ENCODE measurements around the gene SPDYE2B. TPM values are rescaled to one million over a fixed set of nuclear protein-coding genes. Genes with fewer than 3 reads are reported as not detected.
"Not testable (repeated sequence)": the region's sequence is repeated elsewhere in the genome, so short reads cannot be mapped to it uniquely, and the experiment has no call there.

The SPDYE2B gene, protein sequence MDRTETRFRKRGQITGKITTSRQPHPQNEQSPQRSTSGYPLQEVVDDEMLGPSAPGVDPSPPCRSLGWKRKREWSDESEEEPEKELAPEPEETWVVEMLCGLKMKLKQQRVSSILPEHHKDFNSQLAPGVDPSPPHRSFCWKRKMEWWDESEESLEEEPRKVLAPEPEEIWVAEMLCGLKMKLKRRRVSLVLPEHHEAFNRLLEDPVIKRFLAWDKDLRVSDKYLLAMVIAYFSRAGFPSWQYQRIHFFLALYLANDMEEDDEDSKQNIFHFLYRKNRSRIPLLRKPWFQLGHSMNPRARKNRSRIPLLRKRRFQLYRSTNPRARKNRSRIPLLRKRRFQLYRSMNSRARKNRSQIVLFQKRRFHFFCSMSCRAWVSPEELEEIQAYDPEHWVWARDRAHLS
- total RNA-seq: not detected in 2 replicates
- not detected for total RNA-seq (2013)
- polyA plus RNA-seq: not detected in 2 replicates
- not detected in 2 replicates for polyA minus RNA-seq

GRCh38 chr7:102649924-102650323 lies at the start of gene SPDYE2B:
Gene SPDYE2B (plus strand): TSS chr7:102650319. CDS start chr7:102652349, 2,030 bp downstream.
- H3K4me3 Mint-ChIP-seq; H3K79me2 ChIP-seq (ENCODE audit: control insufficient read depth, insufficient read depth, low read length); H4K20me1 ChIP-seq (ENCODE audit: control insufficient read depth, insufficient read depth, low read length, poor library complexity, severe bottlenecking); POLR2A ChIA-PET; H3K4me1 Mint-ChIP-seq; H3K27me3 ChIP-seq (replicated peaks in 1 of 4; ENCODE audit: control extremely low read depth in 1 of 4, control insufficient read depth in 3 of 4, insufficient read depth in 4 of 4, low read length in 3 of 4); H3K27ac ChIP-seq (ENCODE audit: low read length in 2 of 2); H3K27ac Mint-ChIP-seq; H3K36me3 ChIP-seq (replicated peaks in 1 of 2; ENCODE audit: control extremely low read depth in 1 of 2, control insufficient read depth in 1 of 2, extremely low read depth in 1 of 2, insufficient read depth in 2 of 2, low read length in 1 of 2); H3K9me3 ChIP-seq (ENCODE audit: control extremely low read depth in 1 of 3, control insufficient read depth in 2 of 3, insufficient read depth in 1 of 3, low read length in 2 of 3); H2AFZ ChIP-seq (ENCODE audit: insufficient read depth, low read depth, low read length, poor library complexity, severe bottlenecking); DNase-seq; H3K9me3 Mint-ChIP-seq (ENCODE audit: insufficient read depth); intact Hi-C loops (cut with micrococcal nuclease); H3K4me2 ChIP-seq (replicated peaks; ENCODE audit: low read depth, low read length, poor library complexity, severe bottlenecking); ATAC-seq (ENCODE audit: low read depth); H3K4me1 ChIP-seq (ENCODE audit: control insufficient read depth in 2 of 2, insufficient read depth in 2 of 2, low read length in 2 of 2); H3K27me3 Mint-ChIP-seq; H3K4me3 ChIP-seq (ENCODE audit: control extremely low read depth in 1 of 5, extremely low read depth in 1 of 5, insufficient read depth in 1 of 5, low read depth in 2 of 5, low read length in 4 of 5); CTCF ChIA-PET; H3K9ac ChIP-seq (ENCODE audit: low read length): not testable (repeated sequence)
- no CpG with 5 or more reads among the region's 4 CpGs for WGBS (ENCODE audit: insufficient coverage)

GRCh38 chr7:102602317-102602716 lies 47.8 kb upstream of the SPDYE2B start:
- H3K4me1 Mint-ChIP-seq; H3K9me3 Mint-ChIP-seq (ENCODE audit: insufficient read depth); H3K36me3 ChIP-seq (replicated peaks in 1 of 2; ENCODE audit: control extremely low read depth in 1 of 2, control insufficient read depth in 1 of 2, extremely low read depth in 1 of 2, insufficient read depth in 2 of 2, low read length in 1 of 2); H3K4me2 ChIP-seq (replicated peaks; ENCODE audit: low read depth, low read length, poor library complexity, severe bottlenecking); H3K9me3 ChIP-seq (ENCODE audit: control extremely low read depth in 1 of 3, control insufficient read depth in 2 of 3, insufficient read depth in 1 of 3, low read length in 2 of 3); DNase-seq; H3K4me3 Mint-ChIP-seq; POLR2A ChIA-PET; H3K4me3 ChIP-seq (ENCODE audit: control extremely low read depth in 1 of 5, extremely low read depth in 1 of 5, insufficient read depth in 1 of 5, low read depth in 2 of 5, low read length in 4 of 5); CTCF ChIA-PET; H3K27ac ChIP-seq (ENCODE audit: low read length in 2 of 2); H3K27me3 Mint-ChIP-seq; H3K27me3 ChIP-seq (replicated peaks in 1 of 4; ENCODE audit: control extremely low read depth in 1 of 4, control insufficient read depth in 3 of 4, insufficient read depth in 4 of 4, low read length in 3 of 4); H4K20me1 ChIP-seq (ENCODE audit: control insufficient read depth, insufficient read depth, low read length, poor library complexity, severe bottlenecking); H2AFZ ChIP-seq (ENCODE audit: insufficient read depth, low read depth, low read length, poor library complexity, severe bottlenecking); ATAC-seq (ENCODE audit: low read depth); intact Hi-C loops (cut with micrococcal nuclease); H3K9ac ChIP-seq (ENCODE audit: low read length); H3K79me2 ChIP-seq (ENCODE audit: control insufficient read depth, insufficient read depth, low read length); H3K27ac Mint-ChIP-seq; H3K4me1 ChIP-seq (ENCODE audit: control insufficient read depth in 2 of 2, insufficient read depth in 2 of 2, low read length in 2 of 2): not testable (repeated sequence)
- no CpG with 5 or more reads among the region's 12 CpGs for WGBS (ENCODE audit: insufficient coverage)

DNA sequence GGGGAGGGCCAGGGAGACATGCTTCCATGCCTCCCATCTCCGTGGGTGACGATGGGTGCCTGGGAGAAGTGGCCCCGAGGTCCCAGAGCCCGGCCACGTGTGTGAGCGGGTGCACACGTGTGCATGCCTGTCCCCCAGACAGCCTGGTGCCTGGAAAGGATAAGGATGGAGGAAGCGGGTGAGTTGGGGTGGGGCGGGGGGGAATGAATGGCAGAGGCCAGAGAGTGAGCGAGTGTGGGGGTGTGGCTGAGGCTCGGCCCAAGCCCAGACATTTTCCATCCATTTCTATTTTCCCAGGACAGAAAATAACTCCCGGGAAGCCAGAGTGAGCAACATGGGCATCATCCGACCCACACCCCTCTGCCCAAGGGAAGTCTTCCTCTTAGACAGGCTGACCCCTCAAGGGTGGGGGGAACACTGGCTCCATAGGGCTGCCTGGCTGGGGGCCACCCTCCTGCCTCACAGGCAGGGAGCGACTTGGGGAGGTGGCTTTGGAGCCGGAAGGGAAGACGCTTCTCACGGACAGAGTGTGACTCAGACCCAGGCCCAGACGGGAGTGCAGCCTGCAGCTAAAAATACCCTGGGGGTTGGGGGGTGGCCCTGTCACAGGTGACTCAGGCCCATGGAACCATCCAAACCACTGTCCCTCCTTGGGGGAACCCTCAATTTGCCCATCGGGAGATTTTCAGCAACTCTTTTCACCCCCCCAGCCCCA lies 45.5 kb upstream of the SPDYE2B start:
- H3K27ac ChIP-seq (ENCODE audit: low read length in 2 of 2); H3K4me2 ChIP-seq (replicated peaks; ENCODE audit: low read depth, low read length, poor library complexity, severe bottlenecking); POLR2A ChIA-PET; DNase-seq; H3K4me1 ChIP-seq (ENCODE audit: control insufficient read depth in 2 of 2, insufficient read depth in 2 of 2, low read length in 2 of 2); CTCF ChIA-PET; H3K4me1 Mint-ChIP-seq; H3K27ac Mint-ChIP-seq; H3K4me3 ChIP-seq (ENCODE audit: control extremely low read depth in 1 of 5, extremely low read depth in 1 of 5, insufficient read depth in 1 of 5, low read depth in 2 of 5, low read length in 4 of 5); H3K4me3 Mint-ChIP-seq; H3K79me2 ChIP-seq (ENCODE audit: control insufficient read depth, insufficient read depth, low read length); H3K9me3 Mint-ChIP-seq (ENCODE audit: insufficient read depth); H4K20me1 ChIP-seq (ENCODE audit: control insufficient read depth, insufficient read depth, low read length, poor library complexity, severe bottlenecking); H3K36me3 ChIP-seq (replicated peaks in 1 of 2; ENCODE audit: control extremely low read depth in 1 of 2, control insufficient read depth in 1 of 2, extremely low read depth in 1 of 2, insufficient read depth in 2 of 2, low read length in 1 of 2); H2AFZ ChIP-seq (ENCODE audit: insufficient read depth, low read depth, low read length, poor library complexity, severe bottlenecking); H3K9ac ChIP-seq (ENCODE audit: low read length); ATAC-seq (ENCODE audit: low read depth); H3K27me3 Mint-ChIP-seq; H3K27me3 ChIP-seq (replicated peaks in 1 of 4; ENCODE audit: control extremely low read depth in 1 of 4, control insufficient read depth in 3 of 4, insufficient read depth in 4 of 4, low read length in 3 of 4); intact Hi-C loops (cut with micrococcal nuclease); H3K9me3 ChIP-seq (ENCODE audit: control extremely low read depth in 1 of 3, control insufficient read depth in 2 of 3, insufficient read depth in 1 of 3, low read length in 2 of 3): not testable (repeated sequence)
- no CpG with 5 or more reads among the region's 19 CpGs for WGBS (ENCODE audit: insufficient coverage)

DNA sequence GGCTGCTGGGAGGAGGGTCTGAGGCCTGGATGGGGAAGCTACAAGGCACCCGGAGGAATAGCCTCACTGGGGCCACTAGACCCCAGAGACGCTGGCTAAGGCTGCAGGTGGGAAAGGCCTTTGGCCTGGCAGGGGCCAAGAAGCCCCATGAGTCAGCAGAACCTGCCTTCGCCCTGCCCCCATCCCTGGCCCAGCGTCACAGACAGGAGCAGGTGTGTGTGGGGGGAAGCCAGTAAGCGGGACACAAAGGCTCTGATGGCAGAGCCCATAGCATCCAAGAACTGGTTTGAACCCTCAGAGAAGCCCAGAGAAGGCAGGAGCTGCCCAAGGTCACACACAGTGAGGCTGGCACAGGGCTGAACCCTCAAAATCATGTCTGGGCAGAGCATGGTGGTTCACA lies 43.3 kb upstream of the SPDYE2B start:
- WGBS (ENCODE audit: insufficient coverage): no CpG with 5 or more reads among the region's 5 CpGs

More for the DNA sequence above, 43.3 kb upstream of the SPDYE2B start:
- intact Hi-C loops (cut with micrococcal nuclease); H3K4me3 ChIP-seq (ENCODE audit: control extremely low read depth in 1 of 5, extremely low read depth in 1 of 5, insufficient read depth in 1 of 5, low read depth in 2 of 5, low read length in 4 of 5); POLR2A ChIA-PET; H3K4me2 ChIP-seq (replicated peaks; ENCODE audit: low read depth, low read length, poor library complexity, severe bottlenecking); H3K79me2 ChIP-seq (ENCODE audit: control insufficient read depth, insufficient read depth, low read length); ATAC-seq (ENCODE audit: low read depth); H3K27ac Mint-ChIP-seq; H3K36me3 ChIP-seq (replicated peaks in 1 of 2; ENCODE audit: control extremely low read depth in 1 of 2, control insufficient read depth in 1 of 2, extremely low read depth in 1 of 2, insufficient read depth in 2 of 2, low read length in 1 of 2); H3K9me3 Mint-ChIP-seq (ENCODE audit: insufficient read depth); H3K9me3 ChIP-seq (ENCODE audit: control extremely low read depth in 1 of 3, control insufficient read depth in 2 of 3, insufficient read depth in 1 of 3, low read length in 2 of 3); DNase-seq; H3K27ac ChIP-seq (ENCODE audit: low read length in 2 of 2); CTCF ChIA-PET; H3K4me1 Mint-ChIP-seq; H4K20me1 ChIP-seq (ENCODE audit: control insufficient read depth, insufficient read depth, low read length, poor library complexity, severe bottlenecking); H3K4me3 Mint-ChIP-seq; H2AFZ ChIP-seq (ENCODE audit: insufficient read depth, low read depth, low read length, poor library complexity, severe bottlenecking); H3K27me3 Mint-ChIP-seq; H3K4me1 ChIP-seq (ENCODE audit: control insufficient read depth in 2 of 2, insufficient read depth in 2 of 2, low read length in 2 of 2); H3K27me3 ChIP-seq (replicated peaks in 1 of 4; ENCODE audit: control extremely low read depth in 1 of 4, control insufficient read depth in 3 of 4, insufficient read depth in 4 of 4, low read length in 3 of 4); H3K9ac ChIP-seq (ENCODE audit: low read length): not testable (repeated sequence)

Data from B cell (primary cell).